Kidney (tissue), 14 donors: Measurements from ENCODE around the gene THSD4. TPM values are rescaled to one million over a fixed set of nuclear protein-coding genes. Genes with fewer than 3 reads are reported as not detected.
A peak's percentile ranks its signal among the peaks of the same experiment; 100 is the strongest.

ENCODE experiments used
- DNase-seq, 5 donors: peaks; one replicate each; pipeline ENCODE4 v3.0.0-alpha.2; 2013 to 2020
- FAIRE-seq: peaks from 2 replicates; lab custom pipeline; 2012; peaks lifted over from hg19 to GRCh38; lab: Jason Lieb, UNC
- H3K27ac ChIP-seq, 2 donors: one replicate each; pipeline ENCODE4 v1.7.0; 2013; ENCODE audit warnings: low read depth in 2 of 2, low read length in 2 of 2, inconsistent platforms in 1 of 2
- H3K27me3 ChIP-seq: one replicate; pipeline ENCODE4 v1.7.1; 2013; ENCODE audit warnings: low read length, inconsistent platforms; ENCODE audit not compliant: control insufficient read depth, insufficient read depth
- H3K36me3 ChIP-seq, 3 donors: one replicate each; pipeline versions ENCODE4 v1.7.0 to v1.7.1; 2013; ENCODE audit warnings: low read length in 3 of 3, control low read depth in 1 of 3, inconsistent platforms in 1 of 3; ENCODE audit not compliant: insufficient read depth in 3 of 3, control insufficient read depth in 2 of 3
- H3K4me1 ChIP-seq, 3 donors: one replicate each; pipeline versions ENCODE4 v1.7.0 to v1.7.1; 2013; ENCODE audit warnings: low read length in 3 of 3, inconsistent platforms in 1 of 3, low read depth in 1 of 3; ENCODE audit not compliant: control insufficient read depth in 2 of 3, insufficient read depth in 2 of 3
- H3K4me3 ChIP-seq, 3 donors: one replicate each; pipeline versions ENCODE4 v1.7.0 to v1.8.1; 2013; ENCODE audit warnings: low read length in 3 of 3, control low read depth in 1 of 3, inconsistent platforms in 1 of 3
- H3K9ac ChIP-seq, 3 donors: one replicate each; pipeline versions ENCODE4 v1.7.0 to v1.7.1; 2013; ENCODE audit warnings: low read length in 3 of 3, control low read depth in 1 of 3, inconsistent platforms in 1 of 3
- H3K9me3 ChIP-seq, 3 donors: one replicate each; pipeline versions ENCODE4 v1.7.0 to v1.7.1; 2013; ENCODE audit warnings: low read length in 3 of 3, control low read depth in 1 of 3, inconsistent platforms in 1 of 3; ENCODE audit not compliant: control insufficient read depth in 2 of 3, insufficient read depth in 1 of 3
- intact Hi-C: fragments of 100-400 bp; cut with DNase I; formaldehyde crosslinking; loops from one replicate; pipeline ENCODE4 v1.11.1; 2022
- polyA plus RNA-seq: library from polyadenylated mRNA; stranded (reverse); fragments of 350-450 nt; fragmentation: Illumina TruSeq; extraction: RNeasy Lipid Tissue Mini Kit (QIAGEN cat#74804); gene quantifications from one replicate; pipeline ENCODE4 v1.2.3, GENCODE V29; 2014; ENCODE audit warnings: low read depth, low replicate concordance; ENCODE audit not compliant: insufficient read depth
- total RNA-seq: library from RNA; stranded (reverse); fragmentation: NEBNext Ultra II Directional; extraction: Animal tissue kit (Norgen Biotek cat#: 25700); gene quantifications from one replicate; pipeline ENCODE4 v1.2.1, GENCODE V29; 2021
- TF ChIP-seq, protein P1 (sequence below): IDR thresholded peaks from 3 replicates; pipeline ENCODE4 v1.5.1; 2012; ENCODE audit warnings: mild to moderate bottlenecking, moderate library complexity, borderline replicate concordance; ENCODE audit not compliant: insufficient read depth; ENCODE audit errors: extremely low read depth
- donor health status: control.
- donor health status: control.
- donor health status: control.
- donor health status: control.
- donor health status: control.
- donor health status: DM: yes; HTN: yes; CAD: no.
- donor health status: Normal renal cell carcinoma (clear cell type).

The THSD4 gene
- total and polyA plus RNA-seq, 2 donors from 2014 or later: 9.4 to 36.3 TPM

DNA sequence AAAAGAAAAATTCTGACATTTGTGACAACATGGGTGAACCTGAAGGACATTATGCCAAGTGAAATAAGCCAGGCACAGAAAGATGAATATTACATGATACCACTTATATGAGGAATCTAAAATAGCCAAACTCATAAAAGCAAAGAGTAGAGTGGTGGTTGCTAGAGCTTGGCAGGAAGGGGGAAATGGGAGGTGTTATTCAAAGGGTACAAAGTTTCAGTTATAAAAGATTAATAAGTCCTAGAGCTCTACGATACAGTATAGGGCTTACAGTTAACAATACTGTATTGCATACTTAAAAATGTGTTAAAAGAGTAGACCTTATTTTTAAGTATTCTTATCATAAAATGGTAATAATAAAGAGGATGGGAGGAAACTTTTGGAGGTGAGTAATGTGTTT is 583.5 kb downstream of the THSD4 start:
- TF ChIP-seq, protein P1, sequence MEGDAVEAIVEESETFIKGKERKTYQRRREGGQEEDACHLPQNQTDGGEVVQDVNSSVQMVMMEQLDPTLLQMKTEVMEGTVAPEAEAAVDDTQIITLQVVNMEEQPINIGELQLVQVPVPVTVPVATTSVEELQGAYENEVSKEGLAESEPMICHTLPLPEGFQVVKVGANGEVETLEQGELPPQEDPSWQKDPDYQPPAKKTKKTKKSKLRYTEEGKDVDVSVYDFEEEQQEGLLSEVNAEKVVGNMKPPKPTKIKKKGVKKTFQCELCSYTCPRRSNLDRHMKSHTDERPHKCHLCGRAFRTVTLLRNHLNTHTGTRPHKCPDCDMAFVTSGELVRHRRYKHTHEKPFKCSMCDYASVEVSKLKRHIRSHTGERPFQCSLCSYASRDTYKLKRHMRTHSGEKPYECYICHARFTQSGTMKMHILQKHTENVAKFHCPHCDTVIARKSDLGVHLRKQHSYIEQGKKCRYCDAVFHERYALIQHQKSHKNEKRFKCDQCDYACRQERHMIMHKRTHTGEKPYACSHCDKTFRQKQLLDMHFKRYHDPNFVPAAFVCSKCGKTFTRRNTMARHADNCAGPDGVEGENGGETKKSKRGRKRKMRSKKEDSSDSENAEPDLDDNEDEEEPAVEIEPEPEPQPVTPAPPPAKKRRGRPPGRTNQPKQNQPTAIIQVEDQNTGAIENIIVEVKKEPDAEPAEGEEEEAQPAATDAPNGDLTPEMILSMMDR: no peak
- intact Hi-C loops: no loop called here
- H3K36me3 ChIP-seq: no peaks in the 10 kb centered on the region
- no peak for DNase-seq
- no peaks in the 10 kb centered on the region for H3K9me3 ChIP-seq
- no peak for FAIRE-seq
- H3K9ac ChIP-seq: no peak overlapping the region
- no peaks in the 10 kb centered on the region for H3K4me1 ChIP-seq
- H3K27me3 ChIP-seq: no peaks in the 10 kb centered on the region
- H3K4me3 ChIP-seq: no peak overlapping the region
- H3K27ac ChIP-seq: no peak overlapping the region

DNA sequence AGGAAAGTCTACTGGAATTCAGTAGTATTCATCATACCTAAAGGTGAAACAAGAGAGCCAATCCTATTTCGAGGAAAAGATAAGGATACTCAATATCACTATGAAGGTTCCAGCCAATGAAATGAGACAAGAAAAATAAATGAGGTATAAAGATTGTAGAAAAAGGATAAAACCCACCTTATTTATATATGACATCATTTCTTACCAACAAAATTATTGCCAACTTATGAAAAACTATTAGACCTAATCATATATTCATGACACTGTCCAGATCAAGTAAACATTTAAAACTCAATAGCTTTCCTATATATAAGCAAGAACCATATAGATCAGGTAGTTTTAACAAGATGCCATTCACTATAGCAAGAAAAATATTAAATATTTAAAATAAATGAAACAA is 584.7 kb downstream of the THSD4 start:
- Histone ChIP-seq H3K4me3 (no peak overlapping the region), H3K9me3 (no peaks in the 10 kb centered on the region), H3K27me3 (no peaks in the 10 kb centered on the region), H3K9ac (no peak overlapping the region), H3K4me1 (no peaks in the 10 kb centered on the region), H3K27ac (no peak overlapping the region), H3K36me3 (no peaks in the 10 kb centered on the region)
- FAIRE-seq (peak; percentile 33), DNase-seq (no peak)
- intact Hi-C loops: no loop called here
- TF ChIP-seq, protein P1: no peak

DNA sequence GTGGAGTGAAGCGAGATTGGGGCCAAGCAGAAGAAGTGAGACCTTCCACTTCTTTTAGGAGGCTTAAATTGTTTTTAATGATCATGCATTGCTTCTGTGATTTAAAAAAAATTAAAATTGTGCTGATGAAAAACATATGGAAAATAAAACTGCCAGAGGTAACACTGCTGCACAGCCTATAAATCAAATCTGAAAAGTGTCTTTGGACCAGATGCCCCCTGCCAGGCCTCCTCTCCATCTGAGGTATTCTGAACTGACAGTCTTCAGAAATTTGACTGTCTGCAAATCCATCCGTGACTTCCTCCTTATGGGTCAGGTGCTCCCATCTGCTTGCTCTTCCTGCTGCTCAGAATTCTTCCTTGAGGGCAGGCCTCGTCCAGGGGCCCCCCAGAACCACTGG is 586.5 kb downstream of the THSD4 start:
- H3K27me3 ChIP-seq: no peaks in the 10 kb centered on the region
- no peak overlapping the region for H3K9ac ChIP-seq
- no peak overlapping the region for H3K27ac ChIP-seq
- no peaks in the 10 kb centered on the region for H3K9me3 ChIP-seq
- peaks cover 0 to 4% (median 3%) of the 10 kb centered on the region in 3 donors for H3K4me1 ChIP-seq
- no peak for DNase-seq
- no peak overlapping the region for H3K4me3 ChIP-seq
- FAIRE-seq: no peak
- intact Hi-C loops: no loop called here
- H3K36me3 ChIP-seq: no peaks in the 10 kb centered on the region
- TF ChIP-seq, protein P1: no peak

DNA sequence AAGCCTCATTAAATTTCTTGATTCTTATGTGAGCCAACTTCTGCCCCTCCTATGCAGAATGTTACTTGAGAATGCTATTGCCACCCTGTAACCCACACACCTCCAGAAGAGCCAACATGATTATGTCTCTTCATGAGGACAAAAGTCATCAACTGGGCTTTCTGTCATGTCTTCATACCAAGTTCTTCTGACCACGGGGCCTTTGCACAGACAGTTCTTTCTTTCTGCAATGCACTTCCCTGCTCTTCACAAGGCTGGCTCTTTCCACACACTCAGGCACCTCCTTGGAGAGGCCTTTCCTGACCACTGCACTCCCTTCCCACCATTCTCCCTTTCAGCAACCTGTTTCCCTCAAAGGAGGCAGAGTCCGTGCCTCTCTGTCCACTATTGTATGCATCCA is 587.2 kb downstream of the THSD4 start:
- TF ChIP-seq, protein P1: no peak

More for the DNA sequence above, 587.2 kb downstream of the THSD4 start:
- Histone ChIP-seq H3K9ac (no peak overlapping the region), H3K4me1 (peaks cover 0 to 6% (median 6%) of the 10 kb centered on the region in 3 donors), H3K36me3 (no peaks in the 10 kb centered on the region), H3K27ac (no peak overlapping the region), H3K4me3 (no peak overlapping the region), H3K9me3 (no peaks in the 10 kb centered on the region), H3K27me3 (no peaks in the 10 kb centered on the region)
- FAIRE-seq: no peak
- no peak for DNase-seq
- intact Hi-C loops: no loop called here
